ENCODE data around the gene TULP3.

The TULP3 gene

GRCh38 chr12:2937500-2937899 is 46.8 kb downstream of the TULP3 start:
- TF ChIP-seq CTCF (IDR thresholded peaks at IDR 0.05), result no peak
- Mint-ChIP-seq H3K4me3 (no peak overlapping the region), H3K4me1 (no peaks in the 10 kb centered on the region), H3K27me3 (ENCODE audit: low read depth, poor library complexity) (no peaks in the 10 kb centered on the region), H3K36me3 (ENCODE audit: low read depth) (peaks cover 50% of the 10 kb centered on the region), H3K9me3 (no peaks in the 10 kb centered on the region), H3K27ac (no peak overlapping the region)
- DNase-seq, result no peak

GRCh38 chr12:2939191-2939590 is 48.5 kb downstream of the TULP3 start:
- Mint-ChIP-seq H3K27ac (peak overlapping the region; percentile 44), H3K36me3 (ENCODE audit: low read depth) (peaks cover 42% of the 10 kb centered on the region), H3K27me3 (ENCODE audit: low read depth, poor library complexity) (no peaks in the 10 kb centered on the region), H3K4me3 (no peak overlapping the region), H3K9me3 (no peaks in the 10 kb centered on the region), H3K4me1 (peaks cover 5% of the 10 kb centered on the region)
- no peak for TF ChIP-seq CTCF (IDR thresholded peaks at IDR 0.05)
- no peak for DNase-seq

DNA sequence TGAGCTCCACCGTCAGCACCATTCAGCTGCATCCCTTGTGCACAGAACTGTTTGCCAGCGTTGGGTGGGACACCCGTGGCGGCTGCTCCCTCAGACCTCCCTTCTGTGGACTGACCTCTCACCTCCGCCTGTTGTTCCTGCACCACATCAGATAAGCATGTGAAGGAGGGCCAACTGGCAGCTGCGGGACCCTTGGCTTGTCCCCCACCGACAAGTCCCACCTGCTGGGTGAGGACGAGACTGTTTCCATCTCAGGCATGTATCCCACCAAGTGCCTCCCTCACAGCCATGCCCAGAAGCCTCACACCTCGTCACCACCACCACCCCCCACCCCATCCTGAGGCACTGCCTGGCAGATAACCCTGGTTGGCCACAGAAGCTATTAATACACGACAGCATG is 49.9 kb downstream of the TULP3 start:
- H3K27me3 Mint-ChIP-seq (ENCODE audit: low read depth, poor library complexity), result no peaks in the 10 kb centered on the region
- H3K4me1 Mint-ChIP-seq, result peaks cover 10% of the 10 kb centered on the region
- peak overlapping the region; percentile 37 for H3K27ac Mint-ChIP-seq
- TF ChIP-seq CTCF (IDR thresholded peaks at IDR 0.05), result no peak
- no peaks in the 10 kb centered on the region for H3K9me3 Mint-ChIP-seq
- H3K4me3 Mint-ChIP-seq, result no peak overlapping the region
- DNase-seq, result no peak
- peaks cover 29% of the 10 kb centered on the region for H3K36me3 Mint-ChIP-seq (ENCODE audit: low read depth)

- Mint-ChIP-seq H3K4me3 (no peak overlapping the region), H3K9me3 (no peaks in the 10 kb centered on the region), H3K4me1 (peaks cover 10% of the 10 kb centered on the region), H3K27ac (no peak overlapping the region), H3K27me3 (ENCODE audit: low read depth, poor library complexity) (no peaks in the 10 kb centered on the region), H3K36me3 (ENCODE audit: low read depth) (peaks cover 28% of the 10 kb centered on the region)
- TF ChIP-seq CTCF (IDR thresholded peaks at IDR 0.05), result no peak
- no peak for DNase-seq
These were observed 50.8 kb downstream of the TULP3 start for GRCh38 chr12:2941524-2941923.

DNA sequence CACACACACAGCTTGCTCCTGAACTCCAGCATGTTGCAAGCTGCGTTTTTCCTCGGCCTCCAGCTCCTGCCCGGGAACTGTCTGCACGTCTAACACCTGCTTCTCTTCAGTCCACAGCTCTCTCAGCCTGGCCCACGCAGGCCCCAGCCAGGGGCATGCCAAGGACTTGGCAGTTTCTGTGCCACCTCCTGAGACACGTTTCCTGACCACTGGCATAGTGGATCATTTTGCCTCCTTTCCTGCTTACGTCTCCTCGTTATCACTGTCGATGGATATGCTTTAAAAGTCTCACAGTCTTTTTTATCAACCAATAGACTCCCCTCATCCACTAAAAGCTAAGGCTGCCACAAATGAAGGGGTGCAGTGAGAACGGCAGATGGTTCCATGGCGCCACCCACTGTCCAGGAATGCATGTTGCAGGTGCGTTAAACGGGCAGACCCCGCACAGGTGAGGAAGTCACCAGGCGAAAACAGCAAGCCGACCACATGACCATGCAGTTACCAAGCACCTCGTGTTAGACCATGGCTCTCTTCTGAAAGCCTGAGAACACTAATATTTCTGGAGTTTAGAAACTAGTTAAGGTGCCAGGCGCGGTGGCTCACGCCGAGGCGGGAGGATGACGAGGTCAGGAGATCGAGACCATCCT is 53.8 kb downstream of the TULP3 start:
- TF ChIP-seq CTCF (IDR thresholded peaks at IDR 0.05), result peak; percentile 62
- H3K27me3 Mint-ChIP-seq (ENCODE audit: low read depth, poor library complexity), result no peaks in the 10 kb centered on the region
- peaks cover 15% of the 10 kb centered on the region for H3K4me1 Mint-ChIP-seq
- DNase-seq, result peak; percentile 64
- no peaks in the 10 kb centered on the region for H3K9me3 Mint-ChIP-seq
- H3K4me3 Mint-ChIP-seq, result no peak overlapping the region
- no peak overlapping the region for H3K27ac Mint-ChIP-seq
- H3K36me3 Mint-ChIP-seq (ENCODE audit: low read depth), result peaks cover 5% of the 10 kb centered on the region

DNA sequence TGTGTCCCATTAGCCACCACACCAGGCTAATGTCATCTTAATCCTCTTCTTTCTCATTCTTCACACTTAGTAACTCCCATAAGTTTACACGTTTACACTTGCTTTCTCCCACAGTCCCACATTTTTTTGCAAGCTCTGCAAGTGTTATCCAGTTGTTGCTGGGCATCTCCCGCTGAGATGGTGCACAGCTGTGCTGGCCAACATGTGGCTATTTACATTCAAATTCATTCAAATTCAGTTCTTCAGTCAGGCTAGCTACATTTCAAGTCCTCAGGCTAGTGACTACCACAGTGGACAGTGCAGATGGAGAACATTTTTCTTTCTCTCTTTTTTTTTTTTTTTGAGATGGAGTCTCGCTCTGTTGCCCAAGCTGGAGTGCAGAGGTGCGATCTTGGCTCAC is 58.7 kb downstream of the TULP3 start:
- H3K27ac Mint-ChIP-seq, result no peak overlapping the region
- TF ChIP-seq CTCF (IDR thresholded peaks at IDR 0.05), result no peak
- H3K27me3 Mint-ChIP-seq (ENCODE audit: low read depth, poor library complexity), result peaks cover 12% of the 10 kb centered on the region
- no peak for DNase-seq
- no peaks in the 10 kb centered on the region for H3K9me3 Mint-ChIP-seq
- H3K4me1 Mint-ChIP-seq, result peaks cover 9% of the 10 kb centered on the region
- H3K4me3 Mint-ChIP-seq, result no peak overlapping the region
- no peaks in the 10 kb centered on the region for H3K36me3 Mint-ChIP-seq (ENCODE audit: low read depth)

All from nephron progenitor cell (in vitro differentiated cells).